ENCODE data around the gene ASMTL.

Gene ASMTL

GRCh38 chrX:1403228-1403627 is 49.5 kb downstream of the ASMTL start:
- no peak for DNase-seq

- no peak for DNase-seq
These were observed 50.9 kb downstream of the ASMTL start for GRCh38 chrX:1401611-1402430.

DNA sequence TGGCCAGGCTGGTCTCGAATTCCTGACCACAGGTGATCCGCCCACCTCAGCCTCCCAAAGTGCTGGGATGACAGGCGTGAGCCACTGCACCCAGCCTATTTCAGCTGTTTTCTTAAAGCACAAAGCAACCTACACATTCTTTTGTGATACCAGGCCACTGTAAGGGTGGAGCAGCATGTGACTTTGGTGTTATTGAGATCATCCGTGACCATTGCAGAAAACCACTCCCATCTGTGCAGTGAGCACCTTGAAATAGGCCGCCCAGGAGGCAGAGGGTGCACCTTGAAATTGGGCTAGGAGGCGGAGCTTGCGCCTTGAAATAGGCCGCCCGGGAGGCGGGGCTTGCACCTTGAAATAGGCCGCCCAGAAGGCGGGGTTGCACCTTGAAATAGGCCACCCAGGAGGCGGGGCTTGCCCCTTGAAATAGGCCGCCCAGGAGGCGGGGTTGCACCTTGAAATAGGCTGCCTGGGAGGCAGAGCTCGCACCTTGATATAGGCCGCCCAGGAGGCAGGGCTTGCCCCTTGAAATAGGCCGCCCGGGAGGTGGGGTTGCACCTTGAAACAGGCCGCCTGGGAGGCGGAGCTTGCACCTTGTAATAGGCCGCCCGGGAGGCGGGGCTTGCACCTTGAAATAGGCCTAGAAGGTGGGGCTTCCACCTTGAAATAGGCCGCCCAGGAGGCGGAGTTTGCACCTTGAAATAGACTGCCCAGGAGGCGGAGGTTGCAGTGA is 51.8 kb downstream of the ASMTL start:
- DNase-seq, result no peak

DNA sequence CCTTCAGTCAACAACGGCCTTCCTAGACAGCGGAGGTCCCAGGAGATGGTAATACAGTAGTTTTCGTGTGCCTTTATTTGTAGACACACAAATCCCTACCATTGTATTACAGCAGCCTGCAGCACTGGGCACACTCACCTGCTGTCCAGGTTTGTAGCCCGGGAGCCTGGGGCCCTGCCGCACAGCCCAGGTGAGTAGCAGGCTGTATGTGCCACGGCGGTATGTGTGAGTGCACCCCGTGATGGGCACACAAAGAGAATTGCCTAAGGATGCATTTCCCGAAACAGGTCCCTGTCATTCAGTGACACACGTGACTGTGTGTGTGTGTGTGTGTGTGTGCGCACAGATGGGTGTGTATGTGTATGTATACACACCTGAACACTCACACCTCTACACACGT is 52.7 kb downstream of the ASMTL start:
- no peak for DNase-seq

- DNase-seq, result no peak
These were observed 54.0 kb downstream of the ASMTL start for GRCh38 chrX:1398431-1399340.

- DNase-seq, result no peak
These were observed 55.1 kb downstream of the ASMTL start for GRCh38 chrX:1397441-1398270.

DNA sequence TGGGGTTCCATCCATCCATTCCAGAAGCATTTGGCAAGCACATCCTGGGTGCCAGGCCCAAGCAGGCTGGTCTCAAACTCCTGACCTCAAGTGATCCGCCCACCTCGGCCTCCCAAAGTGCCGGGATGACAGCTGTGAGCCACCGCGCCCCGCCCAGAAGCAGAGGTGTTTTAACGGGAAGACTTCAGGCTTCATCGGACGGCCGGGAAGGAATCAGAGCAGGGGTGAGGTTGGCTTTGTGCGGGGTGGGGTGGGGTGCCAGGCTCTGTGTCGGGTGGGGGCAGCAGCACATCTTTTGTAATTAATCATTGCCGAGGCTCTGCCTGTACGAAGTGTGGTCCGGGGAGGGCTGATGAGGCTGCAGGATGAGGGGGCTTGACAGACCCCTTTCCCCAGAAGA is 55.7 kb downstream of the ASMTL start:
- DNase-seq, result no peak

- no peak for DNase-seq
These were observed 57.0 kb downstream of the ASMTL start for GRCh38 chrX:1395646-1396216.

DNA sequence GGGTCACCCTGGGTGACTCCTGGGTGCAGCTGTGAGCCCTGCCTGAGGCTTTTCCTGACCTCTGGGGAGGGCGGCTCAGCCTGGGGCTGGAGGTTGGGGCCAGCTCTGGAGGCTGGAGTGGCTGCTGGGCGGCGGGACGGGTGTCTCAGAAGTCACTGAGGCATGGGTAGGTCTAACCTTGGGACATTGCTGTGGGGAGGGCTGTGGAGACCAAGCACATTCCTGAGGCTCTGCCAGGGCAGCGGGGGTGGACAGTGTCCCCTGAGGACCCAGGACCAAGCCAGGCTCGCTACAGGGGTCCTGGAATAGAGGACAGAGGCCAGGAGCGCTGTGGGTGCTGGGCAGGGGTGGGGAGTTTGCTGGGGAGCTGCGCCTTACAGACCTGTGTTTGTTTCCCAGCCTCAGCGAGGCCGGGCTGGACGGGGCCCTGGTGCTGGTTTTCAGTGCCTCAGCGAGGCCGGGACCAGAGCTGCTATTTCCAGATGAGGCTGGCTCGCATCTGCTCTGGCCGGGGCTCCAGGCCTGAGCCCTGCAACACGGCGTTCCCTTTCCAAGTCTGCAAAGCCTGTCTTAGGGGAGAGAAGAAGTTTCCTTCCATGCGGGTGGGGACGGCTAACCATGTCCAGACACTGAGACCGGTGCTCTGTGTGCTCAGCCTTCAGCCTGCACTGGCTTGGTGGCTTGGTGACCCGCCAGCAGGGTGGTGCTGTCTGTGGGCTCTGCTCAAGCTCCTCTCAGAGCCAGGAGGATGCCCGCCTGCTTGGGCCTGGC is 57.8 kb downstream of the ASMTL start:
- DNase-seq, result peak in 1 of 2 experiments; percentile 5

DNA sequence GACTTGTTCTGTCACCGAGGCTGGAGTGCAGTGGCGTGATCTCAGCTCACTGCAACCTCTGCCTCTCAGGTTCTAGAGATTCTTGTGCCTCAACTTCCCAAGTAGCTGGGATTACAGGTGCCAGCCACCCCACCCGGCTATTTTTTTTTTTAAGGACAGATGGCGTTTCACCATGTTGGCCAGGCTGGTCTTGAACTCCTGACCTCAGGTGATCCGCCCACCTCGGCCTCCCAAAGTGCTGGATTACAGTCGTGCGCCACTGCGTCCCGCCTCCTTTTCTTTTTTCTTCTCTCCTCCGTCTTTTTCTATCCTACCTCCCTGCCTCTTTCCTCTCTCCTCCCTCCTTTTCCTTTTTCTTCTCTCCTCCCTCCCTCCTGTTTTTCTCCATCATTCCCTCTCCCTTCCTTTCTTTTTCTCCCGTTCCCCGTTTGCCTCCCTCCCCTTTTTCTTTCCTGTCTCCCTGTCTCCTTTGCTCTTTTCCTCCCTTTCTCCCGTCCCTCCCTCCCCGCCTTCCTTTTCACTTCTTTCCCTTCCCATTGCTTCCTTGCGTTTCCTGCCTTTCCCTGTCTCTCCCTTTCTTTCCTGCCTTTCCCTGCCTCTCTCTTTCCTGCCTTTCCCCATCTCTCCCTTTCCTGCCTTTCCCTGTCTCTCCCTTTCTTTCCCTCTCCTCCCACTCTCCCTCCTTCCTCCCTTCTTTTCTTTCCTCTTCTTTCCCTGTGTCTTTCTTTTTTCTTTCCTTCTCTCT is 58.7 kb downstream of the ASMTL start:
- DNase-seq, result no peak

DNA sequence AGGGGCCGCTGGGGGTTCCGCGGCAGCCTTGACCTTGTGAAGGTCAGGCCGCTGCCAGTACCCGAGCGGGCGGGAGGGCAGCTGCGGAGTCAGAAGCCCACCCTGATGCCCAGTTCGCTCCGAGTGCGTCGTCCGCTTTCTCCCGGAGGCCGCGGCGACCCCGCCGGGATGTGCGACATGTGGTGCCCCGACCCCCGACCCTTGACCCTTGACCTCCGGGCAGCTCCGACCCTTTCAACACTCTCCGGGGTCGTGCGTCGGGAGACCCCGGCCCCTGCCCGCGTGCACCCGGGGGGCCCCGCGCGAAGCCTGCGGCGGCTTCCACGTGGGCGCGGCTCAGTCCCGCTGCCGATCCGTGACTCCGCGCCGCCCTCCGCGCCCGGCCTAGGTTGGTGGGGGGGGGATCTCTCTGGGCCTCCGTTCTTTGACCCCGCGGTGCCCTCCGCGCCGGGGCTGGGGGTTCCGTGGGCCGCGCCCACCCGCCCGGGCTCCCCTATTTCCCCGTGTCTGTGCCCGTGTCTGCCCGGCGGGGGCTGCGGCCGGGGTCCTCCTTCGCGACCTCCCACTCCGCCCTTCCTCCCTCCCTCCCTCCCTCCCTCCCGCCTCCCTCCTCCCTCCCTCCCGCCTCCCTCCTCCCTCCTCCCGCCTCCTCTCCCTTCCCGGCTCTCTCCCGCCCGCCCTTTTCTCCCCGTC is 60.2 kb downstream of the ASMTL start:
- DNase-seq, result peak; percentile 60 to 66

GRCh38 chrX:1391707-1392375 is 60.9 kb downstream of the ASMTL start, which contains the start of gene SLC25A6:
TSS of gene SLC25A6 (minus strand) at chrX:1392113. CDS start at chrX:1392009, 104 bp downstream.
- DNase-seq, result peak; percentile 99

DNA sequence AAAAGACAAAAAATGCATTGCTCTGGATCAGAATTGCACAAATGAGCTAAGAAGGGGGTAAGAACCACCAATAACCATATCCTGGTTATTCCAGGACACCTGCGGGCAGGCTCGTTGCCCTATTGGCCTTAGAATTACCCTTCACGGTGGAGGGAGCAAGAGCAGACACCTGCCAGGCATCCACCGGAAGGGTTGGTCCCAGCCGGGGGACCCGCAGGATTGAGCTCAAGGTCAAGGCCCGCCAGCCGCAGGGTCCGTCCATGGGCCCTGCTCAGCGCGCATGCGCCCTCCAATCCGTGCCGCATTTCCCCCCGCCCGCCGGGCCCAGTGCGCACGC is 61.4 kb downstream of the ASMTL start:
- DNase-seq, result no peak

- no peak for DNase-seq
These were observed 61.9 kb downstream of the ASMTL start for GRCh38 chrX:1390621-1391369.

- DNase-seq, result no peak
These were observed 62.8 kb downstream of the ASMTL start for GRCh38 chrX:1389993-1390285.

DNA sequence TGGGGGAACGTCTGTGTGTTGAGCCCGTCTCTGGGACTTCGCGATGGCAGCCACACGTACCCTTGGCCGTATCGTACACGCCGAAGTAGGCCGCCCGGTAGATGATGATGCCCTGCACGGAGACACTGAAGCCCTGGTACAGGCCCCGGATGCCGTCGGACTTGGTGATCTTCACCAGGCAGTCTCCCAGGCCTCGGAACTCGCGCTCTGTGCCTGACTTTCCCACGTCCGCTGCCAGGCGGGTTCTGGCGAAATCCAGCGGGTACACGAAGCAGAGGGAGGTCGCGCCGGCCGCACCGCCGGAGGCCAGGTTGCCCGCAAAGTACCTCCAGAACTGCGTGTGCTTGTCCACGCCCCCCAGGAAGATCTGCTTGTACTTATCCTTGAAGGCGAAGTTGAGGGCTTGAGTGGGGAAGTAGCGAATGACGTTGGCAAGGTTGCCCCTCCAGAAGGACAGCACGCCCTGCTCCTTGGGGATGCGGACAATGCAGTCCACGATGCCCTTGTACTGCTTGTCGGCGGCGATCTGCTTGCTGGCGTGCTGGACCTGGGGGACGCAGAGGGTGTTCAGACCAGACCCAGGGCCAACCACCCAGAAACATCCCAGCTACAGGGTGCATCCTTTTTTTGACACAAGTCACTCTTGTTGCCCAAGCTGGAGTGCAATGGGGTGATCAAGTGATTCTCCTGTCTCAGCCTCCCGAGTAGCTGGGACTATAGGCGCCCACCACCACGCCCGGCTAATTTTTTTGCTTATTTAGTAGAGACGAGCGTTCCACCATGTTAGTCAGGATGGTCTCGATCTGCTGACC is 63.3 kb downstream of the ASMTL start:
- no peak for DNase-seq

DNA sequence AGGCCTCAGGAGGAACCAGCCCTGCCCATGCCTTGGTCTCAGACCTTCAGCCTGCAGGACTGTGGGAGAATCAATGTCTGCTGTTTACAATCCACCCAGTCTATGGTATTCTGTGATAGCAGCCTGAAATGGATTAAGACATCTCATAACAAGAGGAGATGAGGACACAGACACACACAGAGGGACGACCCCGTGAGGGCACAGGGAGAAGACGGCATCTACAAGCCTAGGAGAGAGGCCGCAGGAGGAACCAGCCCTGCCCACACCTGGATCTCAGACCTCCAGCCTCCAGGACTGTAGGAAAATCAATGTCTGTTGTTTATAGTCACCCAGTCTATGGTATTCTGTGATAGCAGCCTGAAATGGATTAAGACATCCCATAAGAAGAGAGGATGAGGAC is 64.1 kb downstream of the ASMTL start:
- no peak for DNase-seq
